Activated T-helper 9 cell treated with anti-CD3 and anti-CD28 coated beads, Interleukin-2, amount 50 U/mL, for 16 hours (primary cell): ENCODE results near the gene CTSZ.
"Not testable (repeated sequence)": the region's sequence is repeated elsewhere in the genome, so short reads cannot be mapped to it uniquely, and the experiment has no call there.

Experiments
- DNase-seq: peaks from one replicate; pipeline ENCODE4 v3.0.0-alpha.2; 2020; ENCODE audit warnings: low read depth

The CTSZ gene

DNA sequence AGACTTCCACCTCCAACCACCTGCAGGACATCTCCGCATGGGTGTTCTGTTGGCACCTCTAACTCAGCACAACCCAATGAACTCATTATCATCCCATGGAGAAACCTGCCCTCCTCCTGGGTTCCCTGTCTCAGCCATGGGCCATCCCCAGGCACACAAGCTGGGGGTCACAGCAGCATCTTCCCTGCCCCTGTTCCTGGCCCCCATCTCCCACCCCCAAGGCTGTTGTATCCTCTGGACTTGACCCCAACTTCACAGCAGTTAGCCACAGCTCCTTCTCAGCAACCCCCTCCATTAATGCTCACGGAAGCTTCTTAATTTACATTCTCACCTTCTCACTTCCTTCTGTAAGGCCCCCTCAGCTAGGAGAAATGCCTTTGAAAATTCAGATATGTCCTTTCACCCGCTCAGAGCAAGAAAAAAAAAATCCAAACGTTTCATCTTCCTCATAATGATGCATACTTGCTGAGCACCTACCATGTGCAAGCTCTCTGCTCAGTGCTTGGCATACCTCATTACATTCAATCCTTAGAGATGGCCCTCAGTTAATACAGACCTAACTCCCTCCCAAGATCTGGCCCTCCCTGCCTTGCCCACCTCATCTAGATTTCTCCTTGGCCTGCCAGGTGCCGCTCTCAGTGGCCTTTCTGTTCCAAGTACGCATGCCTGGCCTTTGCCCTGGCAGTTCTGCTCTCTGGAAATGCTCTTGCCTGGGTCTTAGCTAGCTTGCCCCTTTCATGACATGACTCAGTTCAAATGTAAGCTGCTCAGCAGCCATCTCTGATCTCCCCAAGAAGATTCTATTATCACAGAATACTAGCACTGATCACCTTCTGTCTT is 28.5 kb downstream of the CTSZ start:
- no peak for DNase-seq

DNA sequence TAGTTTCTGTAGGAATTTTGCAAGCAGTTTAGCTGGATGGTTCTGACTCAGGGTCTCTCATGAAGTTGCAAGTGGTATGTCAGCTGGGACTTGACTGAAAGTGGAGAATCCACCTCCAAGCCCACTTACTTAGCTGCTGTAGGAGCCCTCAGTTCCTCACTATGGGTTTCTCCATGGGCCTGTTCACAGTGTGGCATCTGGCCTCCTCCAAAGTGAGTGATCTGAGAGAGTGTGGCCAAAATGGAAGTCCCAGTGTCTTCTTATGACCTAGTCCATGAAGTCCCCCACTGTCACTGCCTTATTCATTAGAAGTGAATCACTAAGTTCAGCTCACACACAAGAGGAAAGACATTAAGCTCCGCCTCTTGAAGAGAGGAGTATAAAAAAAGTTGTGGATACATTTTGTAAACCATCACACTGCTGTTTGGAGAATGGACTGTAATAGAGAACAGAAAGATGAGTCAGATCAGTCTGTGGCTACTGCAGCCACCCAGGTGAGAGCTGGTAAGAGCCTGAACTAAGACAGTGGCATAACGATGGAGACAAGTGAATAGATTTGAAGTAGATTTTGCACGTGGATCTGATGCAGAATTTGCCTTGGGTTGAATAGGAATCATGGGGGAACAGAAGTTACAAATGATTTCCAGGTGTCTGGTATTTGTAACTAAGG is 30.9 kb downstream of the CTSZ start:
- DNase-seq, result no peak

DNA sequence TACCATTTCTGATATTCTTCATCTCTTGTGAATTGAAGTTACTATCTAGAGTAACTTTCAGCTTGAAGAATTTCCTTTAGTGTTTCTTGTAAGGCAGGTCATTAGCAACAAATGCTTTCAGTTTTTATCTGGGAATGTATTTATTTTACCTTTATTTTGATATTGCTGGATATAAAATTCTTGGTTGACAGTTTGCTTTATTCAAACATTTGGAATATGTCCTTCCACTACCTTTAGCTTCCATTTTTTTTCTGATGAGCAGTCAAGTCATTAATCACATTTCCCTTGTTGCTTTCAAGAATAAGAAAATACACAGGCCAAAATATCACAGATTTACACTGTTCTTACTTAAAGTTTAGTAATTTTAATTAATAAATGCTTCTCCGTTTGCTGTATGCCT is 31.7 kb downstream of the CTSZ start:
- DNase-seq, result no peak

DNA sequence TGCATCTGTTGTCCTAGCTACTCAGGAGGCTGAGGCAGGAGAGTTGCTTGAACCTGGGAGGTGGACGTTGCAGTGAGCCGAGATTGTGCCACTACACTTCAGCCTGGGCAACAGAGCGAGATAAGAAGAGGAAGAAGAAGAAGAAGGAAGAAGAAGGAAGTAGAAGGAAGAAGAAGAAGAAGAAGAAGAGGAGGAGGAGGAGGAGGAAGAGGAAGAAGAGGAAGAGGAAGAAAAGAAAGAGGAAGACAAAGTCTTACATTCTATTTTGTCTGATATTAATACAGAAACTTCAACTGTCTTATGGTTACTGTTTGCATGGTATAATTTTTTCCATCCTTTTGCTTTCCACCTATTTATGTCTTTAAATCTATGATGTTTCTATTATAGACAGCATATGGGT is 33.2 kb downstream of the CTSZ start:
- DNase-seq, result no peak

DNA sequence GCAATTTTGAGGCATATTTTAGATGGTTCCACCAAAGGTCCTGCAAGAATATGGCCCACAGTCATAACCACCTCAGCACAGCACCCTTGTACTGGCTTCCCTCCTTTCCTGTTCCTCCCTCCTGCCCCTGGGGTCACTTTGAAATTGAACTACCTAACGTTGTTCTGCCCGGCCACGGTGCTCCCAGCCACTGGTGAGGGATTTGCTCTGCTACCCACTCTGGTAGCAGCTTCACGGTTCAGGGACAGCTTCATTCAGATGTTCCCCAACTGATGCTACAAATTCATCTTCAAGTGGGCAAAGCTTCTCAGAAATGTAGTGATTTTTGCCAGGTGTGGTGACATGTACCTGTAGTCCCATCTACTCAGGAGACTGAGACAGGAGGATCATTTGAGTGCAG is 33.9 kb downstream of the CTSZ start:
- DNase-seq, result no peak

DNA sequence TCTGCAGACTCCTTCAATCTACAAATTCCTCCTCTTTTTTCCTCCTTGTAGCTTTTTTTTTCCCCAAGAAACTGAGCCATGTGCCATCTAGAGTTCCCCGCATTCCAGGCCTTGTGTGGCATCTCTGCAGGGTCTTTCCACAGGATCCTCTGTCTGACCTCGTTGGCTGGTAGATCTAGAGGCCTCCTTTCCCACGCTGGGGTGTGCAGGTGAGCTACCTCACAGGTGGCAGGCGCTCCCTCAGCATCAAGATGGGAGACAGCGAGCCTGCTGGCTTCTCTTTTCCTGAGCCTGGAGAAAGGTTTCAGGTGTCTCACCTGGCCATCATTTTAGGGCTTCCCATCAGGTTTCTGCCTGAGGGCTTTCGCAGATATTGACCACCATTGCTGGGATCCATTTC is 35.6 kb downstream of the CTSZ start:
- no peak for DNase-seq

DNA sequence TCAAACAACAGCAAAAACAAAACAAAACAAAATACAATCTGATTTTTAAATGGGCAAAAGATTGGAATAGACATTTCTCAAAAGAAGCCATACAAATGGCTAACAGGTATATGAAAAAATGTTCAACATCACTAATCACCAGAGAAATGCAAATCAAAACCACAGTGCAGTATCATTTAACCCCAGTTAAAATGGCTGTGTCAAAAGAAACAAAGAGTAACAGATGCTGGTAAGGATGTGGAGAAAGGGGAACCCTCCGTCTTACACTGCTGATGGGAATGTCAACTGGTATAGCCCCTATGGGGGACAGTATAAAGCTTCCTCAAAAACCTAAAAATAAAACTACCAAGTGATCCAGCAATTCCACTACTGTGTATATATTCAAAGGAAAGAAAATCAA is 36.9 kb downstream of the CTSZ start:
- DNase-seq, result no peak

DNA sequence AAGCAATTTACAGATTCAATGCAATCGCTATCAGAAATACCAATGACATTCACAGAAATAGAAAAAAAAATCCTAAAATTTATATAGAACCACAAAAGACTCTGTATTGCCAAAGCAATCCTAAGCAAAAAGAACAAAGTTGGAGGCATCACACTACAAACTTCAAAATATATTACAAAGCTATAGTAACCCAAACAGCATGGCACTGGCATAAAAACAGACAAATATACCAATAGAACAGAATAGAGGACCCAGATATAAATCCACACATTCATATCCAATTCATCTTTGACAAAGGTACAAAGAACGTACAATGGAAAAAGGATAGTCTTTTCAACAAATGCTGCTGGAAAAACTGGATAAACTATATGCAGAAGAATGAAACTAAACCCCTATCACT is 37.6 kb downstream of the CTSZ start:
- no peak for DNase-seq

DNA sequence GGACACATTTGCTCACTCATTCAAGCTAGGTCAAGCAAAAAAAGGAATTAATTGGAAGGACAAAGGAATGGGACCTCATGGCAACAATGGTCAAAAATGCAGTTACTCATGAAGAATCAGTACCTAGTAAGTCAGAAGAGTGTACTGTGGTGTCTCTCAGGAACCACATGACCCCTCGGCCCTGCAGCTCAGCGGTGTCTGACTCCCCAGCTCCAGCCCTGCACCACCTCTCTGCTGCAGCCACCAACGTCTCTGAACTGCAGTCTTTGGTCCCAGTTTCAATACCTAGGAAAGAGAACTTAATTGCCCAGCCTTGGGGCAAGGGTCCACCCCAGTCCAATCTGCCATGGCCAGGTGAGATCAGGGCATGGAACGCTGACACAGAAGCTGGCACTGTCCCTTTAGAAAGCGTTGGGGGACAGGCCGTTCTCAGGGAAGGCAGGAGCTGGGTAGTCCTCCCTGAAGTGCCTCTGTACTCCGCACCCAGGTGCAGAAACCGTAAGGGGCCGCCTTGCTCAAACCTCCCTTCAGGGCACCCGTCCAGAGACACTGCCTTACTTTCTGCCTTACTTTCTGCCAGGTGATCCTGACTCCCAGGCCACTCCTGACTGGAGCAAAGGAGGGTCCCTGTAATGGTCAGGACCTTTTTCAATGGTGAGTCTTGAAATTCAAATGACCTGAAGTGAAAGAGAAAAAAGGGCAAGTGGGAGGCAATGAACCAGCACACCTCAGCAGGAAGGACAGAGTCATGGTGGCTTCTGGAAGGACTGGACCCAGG is 39.2 kb downstream of the CTSZ start:
- no peak for DNase-seq

DNA sequence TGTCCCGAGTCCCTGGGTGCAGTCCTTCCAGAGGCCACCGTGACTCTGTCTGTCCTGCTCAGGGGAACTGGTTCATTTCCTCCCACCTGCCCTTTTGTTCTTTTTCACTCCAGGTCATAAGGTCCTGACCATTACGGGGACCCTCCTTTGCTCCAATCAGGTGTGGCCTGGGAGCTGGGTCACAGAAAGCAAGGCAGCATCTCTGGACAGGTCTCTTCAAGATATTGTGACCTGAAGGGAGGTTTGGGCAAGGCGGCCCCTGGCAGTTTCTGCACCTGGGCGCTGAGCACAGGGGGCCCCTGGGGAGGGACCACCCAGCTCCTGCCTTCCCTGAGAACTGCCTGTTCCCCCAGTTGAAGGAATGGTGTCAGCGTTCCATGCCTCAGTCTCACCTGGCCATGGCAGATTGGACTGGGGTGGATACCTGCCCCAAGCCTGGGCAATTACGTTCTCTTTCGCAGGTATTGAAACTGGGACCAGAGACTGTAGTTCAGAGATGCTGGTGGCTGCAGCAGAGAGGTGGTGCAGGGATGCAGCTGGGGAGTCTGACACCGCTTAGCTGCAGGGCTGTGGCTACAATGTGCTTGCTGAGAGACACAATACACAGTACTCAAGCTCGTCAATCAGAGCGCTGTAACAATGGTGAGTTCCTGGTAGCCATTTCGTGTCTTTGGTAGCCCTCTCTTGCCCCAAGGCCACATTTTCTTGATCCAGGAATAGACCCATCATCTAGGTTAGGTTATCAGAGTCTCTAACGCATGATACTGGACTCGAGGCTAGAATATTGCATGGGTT is 41.6 kb downstream of the CTSZ start:
- no peak for DNase-seq

DNA sequence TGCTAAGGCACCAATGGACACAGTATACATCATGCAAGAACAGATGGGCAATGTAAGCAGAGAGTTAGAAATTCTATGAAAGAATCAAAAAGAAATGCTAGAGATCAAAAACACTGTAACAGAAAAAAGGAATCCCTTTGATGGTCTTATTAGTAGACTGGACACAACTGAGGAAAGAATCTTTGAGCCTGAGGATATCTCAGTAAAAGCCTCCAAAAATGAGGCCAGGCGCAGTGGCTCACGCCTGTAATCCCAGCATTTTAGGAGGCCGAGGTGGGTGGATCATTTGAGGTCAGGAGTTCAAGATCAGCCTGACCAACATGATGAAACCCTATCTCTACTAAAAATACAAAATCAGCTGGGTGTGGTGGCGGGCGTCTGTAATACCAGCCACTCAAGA is 43.1 kb downstream of the CTSZ start:
- not testable (repeated sequence) for DNase-seq

DNA sequence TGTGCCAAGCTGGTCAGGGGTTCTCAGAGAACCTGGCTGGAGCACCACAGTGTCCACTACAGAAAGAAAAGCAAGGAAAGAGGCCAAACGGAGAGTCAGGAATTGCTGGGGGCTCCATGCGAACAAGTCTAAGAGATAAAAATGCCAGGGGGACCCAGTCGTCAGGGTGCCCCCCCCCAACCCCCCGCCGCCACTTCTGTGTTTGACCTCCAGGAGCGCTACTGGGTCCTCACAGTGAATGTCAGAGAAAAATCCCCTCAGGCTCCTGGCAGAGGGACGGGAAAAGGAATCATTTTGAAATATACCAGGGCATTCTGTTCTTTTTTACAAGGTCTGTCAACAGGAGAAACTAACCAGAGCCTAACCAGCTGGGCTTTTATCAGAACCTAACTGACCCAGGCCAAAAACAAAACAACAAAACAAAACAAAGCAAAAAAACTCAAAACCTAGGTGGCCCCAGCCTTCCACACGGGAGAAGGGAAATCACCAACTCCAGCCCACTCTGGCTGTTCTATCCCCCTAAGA is 43.9 kb downstream of the CTSZ start:
- DNase-seq, result no peak

DNA sequence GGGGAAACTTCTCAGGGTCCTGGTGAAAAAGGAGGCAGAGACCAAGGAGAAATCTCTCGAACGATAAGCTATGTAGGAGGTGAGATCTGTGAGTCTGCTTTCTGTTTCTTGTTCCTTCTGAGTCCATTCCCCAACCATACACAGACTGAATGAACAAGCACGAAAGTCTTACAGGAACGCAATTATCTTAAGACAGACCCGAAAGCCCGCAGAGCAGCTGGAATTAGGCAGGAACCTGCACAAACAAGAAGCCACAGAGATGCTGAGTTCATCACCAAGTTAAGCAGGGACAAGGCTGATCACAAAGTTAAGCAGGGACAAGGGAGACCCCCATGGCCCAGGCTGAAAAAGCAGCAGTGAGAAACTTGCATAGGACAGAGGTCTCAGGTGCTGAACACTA is 47.4 kb downstream of the CTSZ start:
- DNase-seq, result no peak

DNA sequence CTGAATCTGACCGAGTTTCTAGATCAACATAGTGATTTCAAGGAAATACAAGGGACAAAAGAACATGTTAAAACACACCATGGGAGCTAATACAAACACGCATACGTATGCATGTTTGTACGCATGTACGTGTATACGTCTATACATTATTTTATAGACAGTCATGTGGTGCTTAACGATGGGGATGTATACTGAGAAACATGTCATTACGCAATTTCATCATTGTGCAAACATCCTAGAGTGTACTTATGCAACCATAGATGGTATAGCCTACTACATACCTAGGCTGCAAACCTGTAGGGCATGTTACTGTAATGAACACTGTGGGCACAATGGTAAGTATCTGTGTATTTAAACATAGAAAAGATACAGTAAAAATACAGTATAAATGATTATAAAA is 51.0 kb downstream of the CTSZ start:
- DNase-seq, result no peak

DNA sequence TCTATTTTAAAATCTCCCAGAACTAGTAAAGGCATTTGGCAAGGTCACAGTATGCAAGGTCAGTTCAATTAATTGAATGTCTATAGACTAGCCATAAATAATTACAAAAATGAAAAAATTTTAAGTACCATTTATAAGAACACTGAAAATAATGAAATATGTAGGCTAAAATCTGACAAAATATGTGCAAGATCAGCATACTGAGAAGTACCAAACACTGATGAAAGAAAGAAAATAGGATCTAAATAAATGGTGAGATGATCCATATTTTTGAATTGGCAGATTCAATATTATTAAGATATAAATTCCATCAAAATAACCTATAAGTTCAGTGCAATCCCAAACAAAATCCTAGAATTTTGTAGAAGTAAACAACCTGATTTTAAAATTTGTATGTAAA is 54.0 kb downstream of the CTSZ start:
- DNase-seq, result no peak

DNA sequence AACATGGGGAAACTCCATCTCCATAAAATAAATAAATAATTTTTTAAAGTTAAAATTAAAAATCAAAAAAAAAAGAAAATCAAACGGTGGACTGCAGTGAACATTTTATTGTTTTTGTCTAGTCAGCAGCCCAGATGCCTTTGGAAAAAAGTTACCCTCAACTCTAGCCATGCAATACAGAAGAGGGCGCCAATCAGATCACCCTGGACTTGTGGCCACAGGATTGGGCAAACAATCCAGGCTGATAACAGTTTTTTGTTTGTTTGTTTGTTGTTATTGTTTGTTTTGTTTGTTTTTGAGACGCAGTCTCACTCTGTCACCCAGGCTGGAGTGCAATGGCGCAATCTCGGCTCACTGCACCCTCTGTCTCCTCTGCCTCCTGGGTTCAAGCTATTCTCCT is 56.5 kb downstream of the CTSZ start:
- no peak for DNase-seq

DNA sequence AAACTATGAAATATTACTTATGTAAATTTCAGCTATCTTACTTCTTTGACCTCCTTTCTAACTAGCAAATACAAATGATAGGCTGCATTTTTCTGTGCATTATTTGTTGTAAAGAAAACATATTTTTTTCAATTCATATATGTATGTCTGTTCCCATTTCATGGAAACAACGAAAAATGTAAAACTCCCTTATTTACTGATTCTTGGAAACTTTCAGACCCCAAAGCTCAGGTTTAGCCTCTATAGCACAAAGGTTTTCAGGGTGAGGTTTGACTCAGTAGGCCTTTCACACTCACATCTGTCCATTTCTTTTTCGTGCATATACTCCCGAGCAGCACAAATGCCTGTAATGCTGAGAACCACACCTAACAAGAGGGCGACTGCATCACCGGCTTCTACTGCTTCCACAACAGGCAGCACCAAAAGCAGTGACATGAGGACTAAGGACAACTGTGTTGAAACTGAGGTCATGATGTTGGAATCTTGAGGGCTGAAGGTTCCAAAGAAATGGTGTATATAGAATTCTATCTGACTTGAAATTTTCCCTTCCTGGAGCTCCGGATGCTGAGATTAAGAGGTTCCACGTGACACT is 59.2 kb downstream of the CTSZ start:
- DNase-seq, result not testable (repeated sequence)

DNA sequence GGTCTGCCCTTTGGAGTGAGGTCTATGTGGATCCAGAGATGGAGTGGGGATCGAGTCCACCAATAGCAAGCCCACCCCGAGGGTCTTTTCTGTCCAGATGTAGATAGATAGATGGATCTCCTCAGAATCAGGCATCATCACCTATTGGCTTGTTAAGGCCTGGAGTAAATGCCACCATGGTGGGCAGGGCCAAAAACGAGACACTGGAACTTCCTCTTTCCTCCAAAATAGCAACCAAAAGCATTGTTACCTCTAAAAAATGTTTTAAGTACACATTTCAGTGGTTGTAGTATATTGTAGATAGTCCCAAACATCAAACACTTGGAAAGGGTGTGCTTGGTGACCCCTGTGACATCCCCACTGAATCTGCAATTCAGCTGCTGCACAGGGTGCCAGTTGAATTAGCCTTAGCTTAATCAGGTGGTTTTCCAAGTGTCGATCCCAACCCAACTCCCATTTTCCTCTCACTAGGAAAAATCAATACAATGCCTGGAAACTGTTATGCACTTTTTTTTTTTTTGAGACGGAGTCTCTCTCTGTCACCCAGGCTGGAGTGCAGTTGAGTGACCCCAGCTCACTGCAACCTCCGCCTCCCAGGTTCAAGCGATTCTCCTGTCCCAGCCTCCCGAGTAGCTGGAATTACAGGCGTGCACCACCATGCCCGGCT is 61.0 kb downstream of the CTSZ start:
- DNase-seq, result no peak
